Inferior parietal cortex (tissue), 1 donor: ENCODE results near the gene KCNS3.
"Not testable (repeated sequence)": the region's sequence is repeated elsewhere in the genome, so short reads cannot be mapped to it uniquely, and the experiment has no call there.

Experiments
- DNase-seq: peaks from one replicate; pipeline ENCODE4 v3.0.0-alpha.2; 2016; ENCODE audit errors: extremely low spot score

KCNS3 gene

DNA sequence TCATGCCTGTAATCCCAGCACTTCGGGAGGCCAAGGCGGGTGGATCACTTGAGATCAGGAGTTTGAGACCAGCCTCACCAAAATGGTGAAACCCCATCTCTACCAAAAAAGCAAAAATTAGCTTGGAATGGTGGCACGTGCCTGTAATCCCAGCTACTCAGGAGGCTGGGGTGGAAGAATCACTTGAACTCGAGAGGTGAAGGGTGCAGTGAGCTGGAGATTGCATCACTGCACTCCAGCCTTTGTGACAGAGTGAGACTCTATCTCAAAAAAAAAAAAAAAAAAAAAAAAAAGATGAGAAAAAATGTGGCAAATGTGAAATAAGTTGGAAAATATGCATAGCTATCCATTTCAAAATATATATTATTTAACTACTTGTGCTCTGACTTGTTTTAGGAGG is 65.0 kb downstream of the KCNS3 start:
- no peak for DNase-seq

DNA sequence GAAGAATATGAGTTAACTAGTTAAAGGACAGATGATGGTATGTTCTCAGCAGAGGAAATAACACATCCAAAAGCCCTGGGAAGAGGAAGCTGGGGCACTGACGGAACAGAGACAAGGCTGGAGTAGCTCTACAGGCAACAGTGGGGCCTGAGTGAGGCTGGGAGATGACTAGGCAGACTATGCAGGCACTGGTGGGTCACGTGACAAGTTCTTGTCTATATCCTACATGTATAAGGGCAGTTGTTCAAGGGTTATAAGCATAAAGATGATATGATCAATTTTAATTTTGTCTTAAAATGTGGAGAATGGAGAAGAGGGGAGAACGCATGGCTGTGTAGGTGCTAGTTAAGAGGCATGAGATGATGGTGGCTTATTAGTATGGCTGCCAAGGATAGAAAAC is 68.6 kb downstream of the KCNS3 start:
- no peak for DNase-seq

DNA sequence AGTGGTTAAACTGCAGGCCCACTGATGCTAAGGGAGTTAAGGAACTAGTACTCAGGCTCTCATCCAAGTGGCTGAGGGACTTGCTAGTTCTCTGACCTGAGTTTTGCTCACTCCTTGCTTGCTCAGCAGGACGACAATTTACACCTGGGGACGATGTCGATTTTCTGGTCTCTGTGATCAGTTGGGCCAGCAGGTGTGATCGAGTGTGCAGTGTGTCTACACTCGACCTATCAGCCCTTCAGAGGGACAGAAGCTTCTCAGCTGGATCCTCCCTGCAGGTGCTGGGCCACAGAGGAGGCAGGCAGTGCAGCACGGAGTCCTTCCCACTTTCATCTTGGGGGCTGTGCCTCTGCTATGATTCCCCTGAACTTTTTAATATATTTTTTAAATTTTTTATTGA is 71.5 kb downstream of the KCNS3 start:
- DNase-seq = no peak

DNA sequence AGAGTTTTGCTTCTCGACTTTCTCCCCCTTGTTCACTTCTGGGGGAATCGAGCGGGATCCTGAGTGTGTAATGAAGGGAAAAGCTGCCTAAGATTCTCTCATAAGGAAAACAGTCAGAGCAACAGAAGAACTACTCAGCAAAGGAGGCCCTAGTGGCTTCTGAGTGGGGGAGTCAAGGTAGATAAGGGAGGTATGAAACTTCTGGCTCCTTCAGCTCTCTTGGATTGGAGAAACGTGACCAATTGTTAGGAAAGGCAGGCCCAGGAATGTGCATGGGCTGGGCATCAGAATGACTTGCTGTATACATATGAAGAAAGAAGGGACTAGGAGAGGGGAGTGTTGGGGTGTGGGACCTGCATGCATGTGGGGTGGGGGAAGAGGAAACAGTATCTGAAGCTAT is 73.1 kb downstream of the KCNS3 start:
- DNase-seq = no peak

DNA sequence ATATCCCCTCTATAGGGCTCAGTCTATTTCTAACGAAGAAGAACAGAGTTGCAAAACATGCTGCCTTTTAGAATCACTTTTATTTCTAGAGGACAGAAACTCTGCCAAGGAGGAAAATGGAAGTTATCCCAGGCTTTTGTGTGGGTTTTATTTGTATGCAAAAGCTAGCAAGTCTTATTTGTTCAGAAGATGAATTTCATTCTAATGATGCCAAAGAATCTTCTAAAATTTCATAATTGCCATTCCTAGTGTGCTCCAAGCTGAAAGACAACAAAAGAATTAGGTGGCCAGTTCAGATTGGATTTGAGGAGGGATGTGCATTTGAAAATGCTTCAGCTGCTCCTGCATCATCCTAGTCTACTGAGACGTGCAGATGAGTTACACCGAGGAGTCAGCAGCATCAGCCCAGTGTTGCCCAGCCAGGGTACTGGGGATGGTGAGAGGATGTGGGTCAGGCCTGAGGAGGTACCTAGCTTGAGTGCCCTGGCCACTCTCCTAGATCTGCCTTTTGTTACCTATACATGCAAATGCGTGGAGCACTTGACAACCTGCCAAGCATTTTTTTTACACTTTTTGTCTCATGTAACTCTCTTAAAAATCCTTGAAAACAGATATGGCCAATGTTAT is 80.1 kb downstream of the KCNS3 start:
- peak; percentile 39 for DNase-seq

DNA sequence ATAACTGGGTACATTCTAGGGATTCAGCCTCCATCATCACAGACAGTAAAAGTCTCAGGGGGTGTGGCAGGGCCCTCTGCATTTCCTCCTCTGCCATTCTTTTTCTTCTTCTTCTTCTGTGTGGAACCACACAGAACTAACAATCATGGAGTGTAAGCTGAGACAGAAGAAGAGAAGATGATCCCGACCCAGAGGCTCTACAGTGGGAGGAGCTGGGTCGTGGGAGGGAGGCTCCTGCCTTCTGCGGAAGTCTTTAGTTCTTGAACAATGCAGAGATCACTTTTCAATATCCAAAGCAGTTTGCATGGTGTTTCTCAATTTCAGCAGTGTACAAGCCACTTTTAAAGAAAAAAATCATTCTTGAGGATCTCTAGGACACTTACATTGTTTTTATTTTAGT is 80.9 kb downstream of the KCNS3 start:
- DNase-seq = no peak

DNA sequence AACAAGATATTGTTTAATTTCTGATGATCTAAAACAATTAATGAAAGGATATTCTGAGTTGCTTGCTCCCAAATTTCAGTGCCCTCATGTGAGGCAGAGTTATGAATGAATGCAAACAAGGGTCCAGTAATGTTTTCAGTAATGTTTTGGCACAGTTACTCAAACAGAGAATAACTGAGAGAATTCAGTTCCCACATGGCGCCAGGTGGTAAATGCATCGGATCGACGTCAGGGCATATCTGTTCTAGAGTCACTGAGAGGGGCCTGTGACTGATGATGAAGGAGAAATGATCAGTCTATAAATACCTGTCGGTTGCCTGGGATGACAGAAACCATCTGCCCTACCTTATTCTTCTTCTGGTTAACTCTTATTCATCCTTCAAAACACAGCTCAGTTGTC is 81.4 kb downstream of the KCNS3 start:
- no peak for DNase-seq

DNA sequence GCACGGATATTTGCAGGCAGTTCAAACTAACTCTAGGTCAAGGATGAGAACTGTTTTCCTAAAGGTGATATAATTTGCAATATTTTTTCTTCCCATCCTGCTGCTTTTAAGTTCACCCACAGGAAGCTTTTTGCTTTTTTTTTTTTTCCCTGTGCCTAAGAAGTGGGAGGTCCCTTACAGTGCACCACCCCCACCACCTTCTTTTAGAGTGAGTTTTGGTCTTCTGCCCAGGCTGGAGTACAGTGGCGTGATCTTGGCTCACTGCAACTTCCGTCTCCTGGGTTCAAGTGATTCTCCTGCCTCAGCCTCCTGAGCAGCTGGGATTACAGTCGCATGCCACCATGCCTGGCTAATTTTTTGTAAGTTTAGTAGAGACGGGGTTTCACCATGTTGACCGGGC is 82.5 kb downstream of the KCNS3 start:
- no peak for DNase-seq

DNA sequence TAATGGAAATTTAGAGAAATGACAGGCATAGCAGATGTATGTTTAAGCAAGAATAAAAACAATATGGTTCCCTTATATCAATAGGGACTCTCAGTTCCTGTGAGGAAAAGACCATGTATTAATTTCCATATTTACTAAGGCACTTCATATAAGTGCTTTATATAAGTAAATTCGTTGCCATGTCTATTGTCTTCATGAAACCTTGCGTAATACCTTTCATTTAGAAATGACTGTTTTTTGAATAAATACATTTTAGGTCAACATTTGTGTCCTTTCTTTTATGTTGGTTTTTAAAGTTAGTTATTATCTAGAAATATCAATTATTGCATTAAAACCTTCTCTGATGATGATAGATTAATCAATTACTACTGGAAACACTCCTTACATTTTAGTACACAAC is 83.3 kb downstream of the KCNS3 start:
- no peak for DNase-seq

DNA sequence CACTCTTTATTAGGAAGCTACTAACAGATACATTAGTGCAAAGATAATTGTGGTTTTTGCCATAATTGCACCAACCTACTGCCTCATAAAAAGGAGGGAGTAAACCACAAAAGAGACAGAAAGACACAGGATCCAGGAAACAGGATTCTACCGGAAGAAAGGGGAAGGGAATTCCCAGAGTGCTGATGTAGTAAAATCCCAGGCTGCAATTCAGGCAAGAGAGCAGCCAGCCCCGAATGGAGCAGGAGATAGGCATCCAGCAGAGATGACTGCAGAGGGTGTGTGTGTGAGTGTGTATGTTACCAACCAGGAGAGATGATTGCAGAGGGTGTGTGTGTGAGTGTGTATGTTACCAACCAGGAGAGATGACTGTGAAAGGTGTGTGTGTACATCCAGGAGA is 84.4 kb downstream of the KCNS3 start:
- DNase-seq = no peak

DNA sequence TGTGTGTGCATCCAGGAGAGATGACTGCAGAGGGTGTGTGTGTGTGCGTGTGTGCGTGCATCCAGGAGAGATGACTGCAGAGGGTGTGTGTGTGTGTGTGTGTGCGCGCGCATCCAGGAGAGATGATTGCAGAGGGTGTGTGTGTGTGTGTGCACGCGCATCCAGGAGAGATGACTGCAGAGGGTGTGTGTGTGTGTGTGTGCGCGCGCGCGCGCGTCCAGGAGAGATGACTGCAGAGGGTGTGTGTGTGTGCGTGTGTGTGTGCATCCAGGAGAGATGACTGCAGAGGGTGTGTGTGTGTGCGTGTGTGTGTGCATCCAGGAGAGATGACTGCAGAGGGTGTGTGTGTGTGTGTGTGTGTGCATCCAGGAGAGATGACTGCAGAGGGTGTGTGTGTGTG is 85.1 kb downstream of the KCNS3 start:
- DNase-seq = not testable (repeated sequence)

DNA sequence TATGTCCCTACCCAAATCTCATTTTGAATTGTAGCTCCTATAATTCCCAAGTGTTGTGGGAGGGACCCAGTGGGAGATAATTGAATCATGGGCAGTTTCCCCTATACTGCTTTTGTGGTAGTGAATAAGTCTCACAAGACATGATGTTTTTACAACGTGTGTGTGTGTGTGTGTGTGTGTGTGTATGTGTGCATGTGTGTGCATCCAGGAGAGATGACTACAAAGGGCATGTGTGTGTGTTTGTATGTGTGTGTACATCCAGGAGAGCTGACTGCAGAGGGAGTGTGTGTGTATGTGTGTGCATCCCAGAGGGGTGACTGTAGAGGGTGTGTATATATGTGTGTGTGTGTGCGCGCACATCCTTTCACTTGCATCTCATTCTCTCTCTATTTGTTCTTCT is 86.7 kb downstream of the KCNS3 start:
- DNase-seq = no peak

DNA sequence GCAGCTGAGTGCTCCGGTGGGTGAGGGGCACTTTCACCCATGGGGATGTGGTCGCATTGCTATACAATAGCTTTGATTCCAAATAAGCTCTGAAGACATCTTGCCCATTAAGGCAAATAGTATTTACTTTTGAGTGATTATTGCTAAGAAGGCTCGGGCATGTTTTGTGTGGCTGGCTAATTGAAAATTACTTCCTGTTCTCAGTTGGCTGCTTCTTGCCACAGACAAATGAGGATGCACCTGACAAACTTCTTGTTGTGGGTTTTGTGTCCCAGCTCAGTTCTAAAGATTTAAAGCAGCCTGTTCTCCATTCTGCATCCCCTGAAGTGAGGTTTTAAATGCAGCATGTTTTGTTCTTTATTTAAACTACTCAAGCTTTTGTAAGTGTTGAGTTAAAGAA is 88.3 kb downstream of the KCNS3 start:
- DNase-seq = no peak

DNA sequence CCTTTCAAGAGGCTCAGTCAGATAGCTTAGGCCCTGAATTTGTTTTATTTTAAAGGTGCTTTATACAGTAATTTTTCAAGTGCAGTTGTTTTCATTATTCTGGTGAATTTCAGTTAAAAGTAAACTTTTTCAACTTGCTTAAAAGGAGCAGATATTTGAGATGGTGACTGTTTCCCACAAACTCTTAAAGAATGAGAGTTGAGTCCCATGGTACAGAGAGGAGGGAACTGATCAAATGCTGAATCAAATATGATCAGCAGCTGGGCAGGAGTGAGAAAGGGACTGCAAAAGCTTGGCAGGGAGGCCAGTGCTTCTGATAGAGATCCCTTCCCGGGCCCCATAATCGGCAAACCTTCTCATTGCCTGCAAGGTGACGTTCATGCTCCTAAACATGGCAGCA is 91.2 kb downstream of the KCNS3 start:
- DNase-seq = no peak

DNA sequence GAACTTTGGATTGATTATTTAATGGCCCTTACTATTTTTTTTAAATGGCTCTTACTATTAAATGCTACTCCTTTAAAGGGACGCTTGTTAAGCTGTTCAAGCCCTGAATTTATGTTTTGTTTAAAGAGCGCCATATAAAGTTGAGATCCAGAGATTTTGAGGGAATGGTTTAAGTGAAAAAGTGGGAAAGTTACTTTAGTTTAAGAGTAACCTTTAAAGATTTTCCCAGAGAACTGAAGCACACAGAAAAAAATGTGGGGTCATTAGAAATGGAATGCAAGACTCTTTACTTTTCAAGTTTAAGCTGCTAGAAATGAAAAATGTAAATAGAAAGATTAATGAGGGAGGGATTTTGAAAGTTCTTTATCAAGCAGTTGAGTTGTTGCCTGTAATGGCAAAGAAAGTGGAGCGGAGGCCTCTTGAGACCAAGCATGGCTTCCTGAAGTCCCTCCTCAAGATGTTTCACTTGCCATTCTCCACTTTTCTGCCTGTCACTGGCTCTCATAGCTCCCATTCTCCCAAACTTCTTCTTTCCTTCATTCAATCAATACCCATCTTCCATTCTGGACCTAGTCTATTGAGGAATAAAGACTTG is 93.2 kb downstream of the KCNS3 start:
- DNase-seq = no peak

DNA sequence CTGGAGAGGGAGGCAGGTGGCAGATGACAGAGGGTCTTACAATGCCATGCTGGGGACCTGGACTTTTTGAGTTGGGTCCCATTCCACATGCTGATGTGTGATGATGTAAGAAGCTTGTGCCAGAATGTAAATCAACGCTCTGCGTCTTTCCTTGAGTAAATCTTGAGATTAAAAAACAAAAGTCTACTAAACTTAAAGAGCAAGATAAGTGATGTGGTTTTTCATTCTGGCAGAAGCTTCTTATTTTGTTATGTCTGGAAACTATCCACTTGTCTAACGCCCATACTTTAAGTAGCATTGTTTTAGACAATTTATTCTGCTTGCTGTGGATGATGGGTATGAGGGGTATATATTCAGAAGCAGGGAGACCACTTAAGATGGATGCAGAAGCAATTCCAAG is 94.5 kb downstream of the KCNS3 start:
- no peak for DNase-seq

DNA sequence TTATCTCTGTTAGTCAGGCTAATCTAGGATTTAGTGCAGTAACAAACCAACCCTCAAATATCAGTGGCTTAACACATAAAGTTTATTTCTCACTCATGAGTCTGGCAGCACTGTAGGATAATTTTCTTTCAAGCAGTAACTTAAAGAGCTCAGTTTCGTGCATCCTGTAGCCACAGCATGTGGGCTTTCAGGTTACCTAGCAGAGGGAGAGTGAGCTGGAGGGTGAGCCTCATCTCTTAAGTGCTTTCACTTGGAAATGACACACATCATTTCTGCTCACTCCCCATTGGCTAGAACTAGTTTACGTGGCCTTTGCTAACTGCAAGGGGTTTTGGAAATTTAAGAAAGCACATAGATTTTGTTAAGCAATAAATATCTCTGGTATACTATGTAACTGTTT is 96.9 kb downstream of the KCNS3 start:
- DNase-seq = no peak

DNA sequence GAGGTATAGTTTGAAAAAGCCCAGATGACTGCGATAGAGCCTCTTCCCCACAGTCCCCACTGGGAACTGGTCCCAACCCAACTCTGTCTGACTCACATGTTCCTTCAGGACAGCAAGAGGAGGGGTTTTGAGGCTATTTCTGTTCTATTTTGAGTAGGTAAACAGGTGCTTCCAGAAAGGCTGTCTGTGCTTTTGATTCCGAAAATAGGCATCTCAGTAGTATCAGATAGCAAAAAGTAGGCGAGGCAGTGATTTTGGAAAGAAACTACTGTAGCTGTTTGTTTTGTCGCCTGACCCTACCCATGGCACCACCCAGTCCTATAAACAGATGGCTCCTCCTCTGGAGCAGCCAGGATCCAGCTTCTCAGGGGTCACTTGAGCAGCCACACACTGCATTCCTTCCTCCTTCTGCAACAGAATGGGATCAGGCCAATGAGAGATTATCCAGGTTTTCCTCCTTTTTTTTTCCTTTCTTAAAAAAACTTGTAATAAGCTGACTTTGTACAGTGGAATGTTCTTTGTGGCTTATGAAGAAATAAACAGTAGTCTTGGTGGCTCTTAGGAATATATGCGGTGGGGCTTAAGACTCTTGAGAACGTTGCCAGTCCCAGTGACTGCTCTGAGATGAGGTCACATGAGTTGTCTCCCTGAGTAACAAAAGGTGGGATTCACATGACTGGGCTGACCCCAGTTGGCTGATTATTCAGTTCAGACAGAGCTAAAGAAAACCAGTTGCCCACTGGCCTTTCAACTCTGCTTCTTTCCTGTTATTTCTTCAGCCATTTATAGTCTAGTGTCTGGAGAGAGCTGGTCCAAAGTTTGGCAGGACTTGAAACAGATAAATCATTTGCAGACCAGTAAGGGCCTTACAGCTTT is 98.6 kb downstream of the KCNS3 start:
- DNase-seq = no peak

DNA sequence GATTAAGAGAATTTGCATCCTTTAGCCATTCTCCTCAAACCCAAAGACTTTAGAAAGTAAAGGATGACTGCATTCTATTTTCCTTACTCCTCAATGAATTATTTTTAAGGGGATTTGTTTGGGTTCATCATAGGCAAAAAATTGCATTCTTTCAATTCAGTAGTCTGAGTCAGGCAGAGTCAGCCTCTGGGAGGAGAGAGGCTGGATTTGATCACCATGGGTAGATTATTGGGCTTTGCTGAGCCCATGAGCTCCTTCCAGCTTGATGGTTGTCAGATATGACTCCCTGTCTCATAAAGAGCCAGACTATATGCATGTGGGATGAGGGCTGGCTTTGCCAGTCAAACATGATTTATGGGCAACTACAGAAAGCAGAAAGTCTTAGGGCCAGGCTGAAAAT is 101.2 kb downstream of the KCNS3 start:
- DNase-seq = no peak

DNA sequence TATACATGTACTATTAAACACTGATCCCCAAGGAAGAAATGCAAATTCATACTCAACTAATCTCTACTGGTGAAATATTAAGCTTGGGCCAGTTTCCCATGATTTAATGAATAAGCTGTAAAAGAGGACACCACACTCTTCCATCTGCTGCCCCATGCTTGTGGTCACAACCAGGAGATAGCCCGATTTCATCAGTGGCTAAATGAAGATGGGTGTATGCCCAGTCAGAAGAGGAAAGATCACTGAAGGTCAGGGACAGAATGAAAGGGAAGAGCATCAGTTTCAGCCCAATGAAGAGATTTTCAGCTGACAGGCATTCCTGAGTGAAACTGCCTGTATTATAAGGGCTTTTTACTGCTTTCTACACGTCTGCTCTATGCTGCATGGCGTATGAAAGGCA is 103.5 kb downstream of the KCNS3 start:
- DNase-seq = no peak
